NCI-H524 (cell line): Measurements from ENCODE around the gene TBPL1.

Experiments used
- DNase-seq, 2 experiments: peaks; one replicate each; lab custom pipeline; 2025; lab: John Stamatoyannopoulos, UW

TBPL1 gene

DNA sequence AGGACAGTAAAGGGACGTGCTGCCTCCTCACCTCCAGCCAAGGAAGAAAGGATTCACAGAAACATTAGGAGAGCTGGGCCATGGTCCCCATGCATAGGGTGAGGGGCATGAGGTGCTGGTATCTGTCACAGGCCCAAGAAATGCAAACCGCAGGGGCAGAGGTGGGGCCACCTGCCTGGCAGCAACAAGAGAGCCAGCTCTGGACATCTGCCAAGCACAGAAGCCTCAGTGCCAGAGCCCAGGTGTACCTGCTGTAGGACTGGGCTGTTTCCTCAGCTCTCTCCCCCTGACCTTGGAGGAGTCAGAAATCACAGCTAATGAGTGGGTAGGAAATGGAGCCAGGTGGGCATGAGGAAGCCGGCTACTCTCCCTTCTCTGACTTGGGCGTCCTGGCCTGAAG, 54.1 kb downstream of the TBPL1 start:
- no peak for DNase-seq

DNA sequence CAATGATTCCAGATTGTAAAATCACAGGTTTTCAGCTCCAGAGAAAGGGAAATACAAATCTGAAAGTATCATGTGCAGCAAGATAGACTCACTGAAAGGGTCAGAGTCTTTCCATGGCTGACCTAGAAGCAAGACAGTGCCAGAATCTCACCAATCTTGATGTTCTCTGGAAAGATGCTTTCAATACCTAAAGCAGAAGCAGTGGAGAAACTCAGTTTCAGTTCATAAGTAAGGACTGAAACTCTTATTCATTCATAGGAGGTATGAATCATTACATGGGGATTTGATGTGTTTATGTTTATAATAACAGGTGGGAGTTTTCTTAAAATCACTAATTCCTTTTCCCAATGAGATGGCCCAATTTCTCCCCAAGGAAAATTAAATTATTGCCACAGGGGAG, 56.9 kb downstream of the TBPL1 start:
- DNase-seq, result no peak

DNA sequence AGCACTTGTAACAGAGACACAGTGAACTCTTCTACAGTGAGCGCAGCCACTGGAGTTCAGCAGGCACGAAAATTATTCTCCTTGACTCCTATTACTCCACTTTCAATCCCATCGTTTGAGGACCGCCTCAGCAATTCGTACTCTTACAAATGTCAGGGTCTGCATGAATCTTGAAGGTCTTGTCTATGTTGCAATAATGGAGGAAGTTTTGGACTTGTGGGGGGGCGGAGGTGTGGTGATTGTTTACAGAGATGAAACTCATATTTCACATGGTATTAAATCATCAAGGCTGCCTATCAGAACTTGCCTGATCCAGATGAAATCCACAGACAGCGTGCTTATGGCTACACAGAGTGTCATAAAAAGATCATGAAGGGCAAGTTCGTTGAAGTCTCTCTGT, 57.4 kb downstream of the TBPL1 start:
- DNase-seq, result no peak

DNA sequence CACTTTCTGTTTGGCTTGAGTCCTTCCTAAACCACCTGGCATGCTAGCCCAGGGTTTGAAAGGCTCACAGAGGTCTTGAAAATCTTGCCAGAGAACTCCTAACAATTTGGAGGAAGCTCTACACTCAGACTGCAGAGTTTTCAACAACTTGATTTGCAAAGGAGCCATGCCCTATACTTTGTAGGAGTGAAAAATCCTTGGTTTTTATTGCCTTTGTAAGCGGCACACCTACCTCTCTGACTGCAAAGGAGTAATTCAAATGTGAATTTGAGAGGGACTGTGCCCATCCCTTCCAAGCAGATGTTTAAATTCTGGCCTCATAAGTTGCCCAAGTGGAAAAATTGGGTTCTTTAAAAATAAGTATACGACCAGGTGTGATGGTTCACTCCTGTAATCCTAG, 58.0 kb downstream of the TBPL1 start:
- no peak for DNase-seq

DNA sequence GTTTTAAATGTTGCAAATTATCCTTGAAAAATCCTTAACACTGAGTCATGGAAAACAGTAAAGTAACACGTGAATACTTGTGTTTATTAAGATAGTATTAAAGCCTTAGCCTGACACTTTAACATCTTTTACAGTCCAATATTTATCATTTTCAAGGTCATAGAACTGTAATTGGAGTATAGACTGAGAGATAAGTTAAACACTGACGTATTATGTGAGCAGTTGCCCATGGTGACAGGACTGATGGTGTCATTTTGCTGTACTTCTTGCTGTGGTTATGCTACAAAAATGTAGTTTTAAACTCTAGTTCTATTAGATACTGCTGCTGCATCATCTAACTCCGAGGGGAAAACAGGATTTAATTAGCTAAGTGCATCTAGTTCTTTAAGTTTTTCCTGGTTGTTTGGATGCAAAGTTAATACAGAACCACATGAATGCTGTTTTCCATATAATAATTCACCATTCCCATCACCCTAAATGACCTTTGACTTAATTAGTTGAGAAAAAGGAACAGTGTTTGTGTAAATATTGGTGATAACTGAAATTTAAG, 61.6 kb downstream of the TBPL1 start:
- no peak for DNase-seq

DNA sequence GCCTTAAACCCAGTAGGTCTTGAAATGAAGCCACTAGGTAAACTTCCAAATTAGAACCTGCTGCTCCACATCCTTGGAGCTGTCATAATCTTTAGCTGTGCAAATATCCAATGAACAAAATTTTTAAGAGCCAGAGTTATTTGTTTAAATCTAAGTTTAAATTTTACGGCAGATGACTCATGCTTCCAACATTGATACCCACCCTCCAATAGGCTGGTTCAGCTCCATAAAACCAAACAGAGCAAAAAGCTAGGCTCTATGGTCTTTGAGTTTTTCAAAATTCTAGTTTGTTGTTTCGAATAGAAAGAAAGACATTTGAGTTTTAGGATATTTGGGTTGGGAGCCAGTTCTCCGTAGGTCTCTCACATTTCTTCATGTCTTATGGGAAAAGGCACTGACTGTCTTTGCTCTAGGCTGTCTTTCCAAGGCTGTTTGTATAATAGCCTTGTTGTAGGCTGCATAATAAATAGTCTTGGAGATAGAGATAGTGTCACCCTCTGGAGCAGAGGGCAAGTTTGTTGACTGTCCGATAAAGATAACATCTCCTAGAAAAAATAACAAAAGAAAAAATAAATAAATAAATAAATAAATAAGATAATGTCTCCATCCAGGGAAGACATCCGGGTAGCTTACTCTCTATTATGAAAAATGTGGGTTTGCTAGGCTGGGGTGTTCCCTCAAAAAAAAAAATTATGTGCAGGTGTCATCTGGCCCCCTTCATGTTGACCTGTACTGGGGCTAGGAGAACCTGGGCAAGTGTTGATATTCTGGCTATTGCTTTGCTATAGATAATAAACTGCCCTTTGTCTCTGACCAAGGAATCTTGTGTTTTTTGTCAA, 62.9 kb downstream of the TBPL1 start:
- no peak for DNase-seq

DNA sequence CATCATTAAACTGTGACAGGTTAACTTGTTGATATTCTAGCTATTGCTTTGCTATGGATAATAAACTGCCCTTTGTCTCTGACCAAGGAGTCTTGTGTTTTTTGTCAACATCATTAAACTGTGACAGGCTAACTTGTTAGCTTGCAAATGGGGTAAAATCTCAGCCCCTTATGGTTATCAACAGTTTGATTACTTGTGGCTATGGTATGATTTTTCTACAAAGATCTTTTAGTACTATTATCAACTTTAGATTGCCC, 63.5 kb downstream of the TBPL1 start:
- no peak for DNase-seq

DNA sequence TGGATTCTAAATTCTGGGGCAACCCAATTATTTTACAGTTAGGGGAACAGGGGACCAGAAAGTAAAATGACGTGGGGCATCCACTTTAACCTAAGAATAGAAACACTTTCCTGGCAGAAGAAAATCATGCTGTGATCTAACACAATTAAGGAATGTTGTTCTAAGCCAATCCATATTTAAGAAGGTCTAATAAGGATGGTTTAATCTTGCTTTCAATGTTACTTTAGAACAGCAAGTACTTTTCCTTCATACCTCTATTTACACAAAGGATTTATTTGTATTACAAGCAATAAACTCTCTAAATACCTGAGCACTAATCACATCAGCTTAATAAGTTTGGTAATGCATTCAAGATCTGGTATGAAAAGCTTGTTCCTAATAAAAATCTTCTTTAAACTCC, 67.0 kb downstream of the TBPL1 start:
- DNase-seq, result no peak

DNA sequence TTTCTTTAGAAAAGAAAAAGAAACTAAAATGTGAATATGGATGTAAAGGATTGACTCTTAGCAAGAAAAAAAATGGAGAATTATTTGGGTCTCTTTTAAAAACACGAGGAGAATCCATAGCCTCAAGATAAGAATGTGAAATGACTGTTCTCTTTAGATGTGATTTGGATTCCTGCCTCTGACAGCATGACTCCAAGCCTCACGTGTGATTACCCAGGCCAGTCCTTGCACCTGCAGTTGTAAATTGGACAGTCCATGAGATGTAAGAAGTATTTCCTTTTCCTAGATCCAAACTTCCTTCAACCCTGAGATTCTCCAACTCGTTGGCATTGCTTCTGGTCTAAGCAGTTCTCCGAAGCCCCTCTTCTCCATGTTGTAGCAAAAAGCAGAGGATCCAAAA, 67.5 kb downstream of the TBPL1 start:
- no peak for DNase-seq

DNA sequence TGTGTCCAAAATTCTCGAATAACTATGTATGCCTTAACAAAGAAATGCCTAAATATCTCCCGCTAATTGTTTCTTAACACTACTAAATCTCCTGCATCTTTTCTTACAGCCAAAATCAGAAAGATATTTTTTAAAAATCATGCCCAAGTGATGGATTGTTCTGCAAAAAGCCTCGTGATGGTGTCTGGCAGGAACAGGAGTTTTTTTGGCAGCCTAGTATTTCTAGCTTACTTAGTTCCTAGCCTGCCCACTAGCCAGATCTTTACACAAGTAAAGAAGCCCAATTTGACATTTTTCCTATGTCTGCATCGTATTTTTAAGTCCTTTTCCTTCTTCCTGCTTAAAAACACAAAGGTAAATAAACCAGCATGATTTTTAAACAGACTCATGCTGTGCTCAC, 67.9 kb downstream of the TBPL1 start:
- no peak for DNase-seq

DNA sequence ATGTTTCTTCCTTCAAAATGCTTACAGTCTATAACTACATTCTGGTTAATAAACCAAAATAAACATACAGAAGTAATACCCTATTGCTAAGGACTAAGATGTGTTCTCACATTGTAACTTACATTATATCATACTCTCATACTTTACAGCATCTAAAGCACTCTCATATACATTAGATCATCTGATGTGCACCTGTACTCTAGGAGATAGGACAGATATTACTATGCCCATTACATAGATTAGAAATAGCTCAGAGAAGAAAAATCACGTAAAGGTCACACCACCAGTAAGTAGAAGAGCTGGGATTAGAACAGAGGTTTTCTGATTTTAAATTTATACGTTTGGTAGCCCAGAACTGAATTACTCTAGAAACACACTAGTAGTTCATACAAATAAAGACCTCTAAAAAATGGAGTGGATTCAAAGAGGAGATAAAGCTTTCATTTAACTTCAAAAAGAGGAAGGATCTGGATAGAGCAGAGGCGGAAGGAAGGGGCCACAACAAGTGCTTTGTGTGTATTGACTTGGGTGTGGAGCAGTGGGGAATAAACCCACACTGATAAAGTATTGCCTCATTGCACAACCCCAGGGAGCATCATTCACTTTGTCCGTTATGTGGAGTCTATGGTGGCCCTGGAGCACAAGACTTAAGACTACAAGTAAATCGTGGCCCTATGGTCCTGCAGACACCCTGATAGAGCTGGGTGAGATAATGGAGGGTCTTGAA, 68.5 kb downstream of the TBPL1 start:
- no peak for DNase-seq

DNA sequence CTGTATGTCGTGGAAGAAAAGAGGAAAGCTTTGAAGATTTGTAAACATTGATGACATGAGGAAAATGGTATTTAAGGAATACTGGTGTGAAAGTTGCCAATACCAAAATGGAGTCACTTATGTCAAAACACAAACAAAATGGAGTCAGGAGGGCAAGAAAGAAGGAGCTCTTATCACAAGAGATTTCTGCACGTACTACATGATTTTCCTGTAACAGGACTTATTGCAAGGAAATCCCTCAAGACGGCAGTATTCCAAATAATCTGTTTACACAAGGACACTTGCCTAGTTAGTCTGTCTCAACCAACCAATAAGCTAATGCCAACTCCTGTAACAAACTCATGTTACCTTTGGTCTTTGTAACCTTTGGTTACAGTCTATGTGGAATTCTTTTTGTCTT, 69.6 kb downstream of the TBPL1 start:
- DNase-seq, result no peak

DNA sequence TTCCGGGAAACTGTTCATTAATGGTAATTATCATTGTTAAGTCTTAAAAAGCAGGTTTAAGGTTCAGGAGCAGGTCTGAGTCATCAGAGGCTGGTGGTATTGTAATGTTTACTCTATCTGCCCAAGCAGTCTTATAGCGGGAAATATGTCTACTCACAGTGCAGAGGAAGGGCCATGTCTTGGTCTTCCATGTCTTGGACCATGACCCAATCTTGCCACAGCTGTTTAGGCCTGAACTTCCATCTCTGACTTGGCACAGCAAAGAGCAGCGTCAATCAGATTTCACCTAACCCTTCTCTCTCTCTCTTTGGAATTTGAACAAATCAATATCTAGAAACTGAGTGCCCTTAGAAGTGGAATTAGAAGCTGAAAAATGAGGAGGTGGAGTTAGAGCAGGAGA, 73.6 kb downstream of the TBPL1 start:
- DNase-seq, result no peak

DNA sequence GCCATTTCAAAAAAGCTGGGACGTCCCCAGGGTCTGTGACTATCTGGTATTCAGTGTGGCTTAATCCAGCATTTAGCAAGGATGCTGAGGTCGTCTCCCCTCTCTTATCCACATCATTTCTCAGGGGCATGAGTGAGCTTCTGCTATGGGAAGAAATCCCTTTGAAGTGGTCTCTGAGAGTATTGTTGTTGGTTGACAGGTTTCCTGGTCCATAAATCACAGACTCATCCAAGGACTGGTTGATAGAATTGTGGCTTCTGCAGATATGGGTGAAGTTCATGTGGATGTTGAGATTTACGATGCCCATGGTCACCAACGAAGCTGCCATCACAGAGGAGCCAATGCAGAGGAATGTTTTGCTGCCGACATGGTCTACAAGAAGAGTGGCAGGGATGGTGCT, 75.4 kb downstream of the TBPL1 start:
- DNase-seq, result no peak

DNA sequence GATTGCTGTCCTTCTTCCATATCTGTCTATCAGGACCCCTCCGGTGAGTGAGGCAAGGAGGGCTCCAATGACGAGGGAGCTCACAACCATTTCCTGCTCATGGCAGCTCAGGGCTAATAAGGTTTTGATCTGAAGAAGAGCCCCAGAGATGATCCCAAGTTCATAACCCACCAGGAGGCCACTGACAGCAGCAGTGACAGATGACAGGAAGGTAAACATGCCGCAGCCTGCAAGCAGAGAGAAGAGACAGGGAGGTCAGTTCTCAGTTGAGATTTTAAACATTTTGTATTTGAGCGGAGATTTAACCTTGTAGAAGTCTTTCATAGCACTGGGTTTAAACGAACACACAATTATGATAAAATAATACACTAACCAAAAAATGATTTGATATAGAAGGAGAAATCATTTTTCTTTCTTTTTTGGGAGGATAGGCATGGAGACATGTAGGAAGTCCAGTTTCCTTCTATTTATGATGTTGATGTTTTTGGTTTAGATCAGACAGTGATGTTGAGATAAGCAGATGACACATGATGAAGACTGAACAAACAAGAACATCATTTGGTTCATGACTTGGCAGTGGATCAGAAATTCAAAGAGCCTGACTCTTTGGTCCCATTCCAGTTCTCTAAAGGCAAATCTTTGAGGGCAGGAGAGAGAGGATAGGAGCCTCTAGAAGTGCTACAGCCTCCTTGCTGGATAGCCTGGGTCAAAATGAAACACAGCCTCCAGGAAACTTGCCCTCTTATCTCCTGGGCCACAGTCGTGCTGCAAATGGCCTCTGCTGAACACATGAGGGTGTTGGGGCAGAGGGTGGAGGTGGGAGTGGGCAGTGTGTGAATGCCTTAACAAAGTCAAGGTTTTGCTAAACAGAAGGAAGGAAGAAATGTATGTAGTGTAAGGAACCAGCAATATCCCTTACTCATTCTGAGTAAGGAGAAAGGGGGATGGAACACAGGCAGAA, 76.8 kb downstream of the TBPL1 start:
- DNase-seq, result no peak

DNA sequence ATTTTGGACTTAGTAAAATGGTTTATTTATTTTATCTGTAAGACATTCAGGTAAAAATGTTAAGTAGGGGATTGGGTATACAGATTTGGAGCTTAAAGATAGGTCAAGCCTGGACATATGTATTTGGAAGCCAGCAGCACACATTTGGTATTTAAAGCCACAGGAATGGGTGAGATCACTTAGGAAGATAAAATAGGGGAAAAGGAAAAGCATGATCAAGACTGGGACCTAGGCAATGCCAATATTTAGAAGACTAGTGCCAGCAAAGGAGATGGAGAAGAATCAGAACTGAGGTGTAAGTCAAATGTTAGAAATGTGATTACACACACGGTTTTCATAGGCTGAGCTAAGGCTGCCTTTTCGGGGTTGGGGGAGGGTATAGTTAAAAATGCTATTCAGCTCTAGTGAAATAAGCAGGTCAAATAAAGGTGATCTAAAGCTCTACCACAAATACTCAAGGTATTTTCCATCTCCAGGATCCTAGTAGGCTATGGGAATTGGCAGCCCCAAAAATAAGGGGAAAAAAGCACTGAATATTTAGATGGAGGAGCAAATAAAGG, 78.8 kb downstream of the TBPL1 start:
- no peak for DNase-seq

DNA sequence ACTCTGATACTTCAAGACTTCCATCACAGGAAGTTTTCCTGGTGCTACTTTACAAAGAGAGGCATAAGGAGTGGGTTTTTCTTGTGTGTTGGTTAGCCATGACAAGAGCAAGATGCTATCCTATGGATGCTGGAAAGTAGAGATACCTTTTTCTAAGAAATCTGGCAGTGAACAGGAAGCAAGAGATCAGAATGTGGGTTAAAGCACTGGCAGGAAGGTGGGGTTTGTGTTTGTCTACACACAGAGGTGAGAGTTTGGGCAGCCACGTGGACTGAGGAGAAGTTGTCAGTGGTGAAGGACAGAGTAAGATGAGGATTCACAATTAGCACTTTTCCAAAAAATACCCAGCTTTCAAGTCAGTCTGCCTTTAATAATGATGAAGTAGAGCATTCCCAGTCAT, 81.5 kb downstream of the TBPL1 start:
- DNase-seq, result no peak

DNA sequence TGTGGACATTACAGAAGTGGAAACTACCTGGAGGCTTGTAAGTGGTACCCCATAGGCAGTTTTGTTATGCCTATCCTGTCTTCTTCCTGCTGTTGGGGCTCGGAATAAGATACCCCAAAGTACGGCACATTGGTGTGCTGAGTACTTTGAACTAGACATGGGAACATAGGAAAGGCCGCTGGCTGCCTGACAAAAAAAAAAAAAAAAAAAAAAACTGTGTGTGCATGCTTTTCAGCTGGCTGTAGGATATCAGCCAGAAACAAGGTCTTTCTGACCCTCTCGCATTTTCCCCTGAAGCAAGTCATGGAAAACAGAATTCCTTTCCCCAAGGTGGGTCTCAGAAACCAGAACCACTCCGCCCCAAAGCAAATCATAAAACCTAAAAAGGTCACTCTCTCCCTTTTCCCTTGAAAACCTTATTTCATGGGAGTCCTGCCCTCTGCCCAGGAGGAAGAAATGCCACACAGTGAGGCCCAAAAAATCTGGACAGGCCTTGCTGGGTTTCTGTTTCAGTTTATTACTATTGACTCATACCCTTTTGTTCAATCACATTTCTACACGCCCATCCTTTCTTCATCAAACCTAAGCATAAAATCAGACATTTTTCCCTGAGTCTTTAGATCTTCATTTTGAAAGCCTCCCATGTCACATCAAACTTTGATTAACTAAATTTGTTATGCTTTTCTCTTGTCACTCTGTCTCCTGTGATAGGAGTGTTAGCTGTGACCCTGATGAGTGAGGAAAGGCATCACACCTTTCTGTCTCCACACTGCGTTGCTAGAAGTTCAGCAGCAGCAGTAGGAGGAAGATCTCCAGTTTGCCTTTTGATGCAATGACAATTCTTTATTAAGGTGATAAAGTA, 82.2 kb downstream of the TBPL1 start:
- DNase-seq, result no peak

DNA sequence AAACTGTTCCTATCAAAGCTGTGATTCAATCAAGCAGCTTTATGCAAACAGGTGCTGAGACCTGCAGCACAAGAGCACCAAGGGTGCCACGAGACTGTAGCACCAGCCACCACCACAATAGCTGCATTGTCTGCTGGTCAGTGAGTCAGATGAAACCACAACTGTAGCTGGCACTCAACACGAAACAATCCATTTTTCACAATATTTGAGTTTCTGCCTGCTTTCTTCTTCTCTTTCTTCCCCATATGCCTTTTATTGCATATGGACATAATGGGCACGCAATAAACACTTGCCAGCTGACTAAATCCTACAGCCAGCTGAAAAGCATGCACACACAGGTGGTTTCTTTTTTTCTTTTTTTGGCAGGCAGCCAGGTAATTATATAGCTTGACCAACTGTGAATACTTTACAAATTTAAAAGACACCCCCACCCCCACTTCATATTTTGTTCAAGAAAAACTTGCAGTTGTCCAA, 82.8 kb downstream of the TBPL1 start:
- DNase-seq, result peak in 1 of 2 experiments; percentile 62

DNA sequence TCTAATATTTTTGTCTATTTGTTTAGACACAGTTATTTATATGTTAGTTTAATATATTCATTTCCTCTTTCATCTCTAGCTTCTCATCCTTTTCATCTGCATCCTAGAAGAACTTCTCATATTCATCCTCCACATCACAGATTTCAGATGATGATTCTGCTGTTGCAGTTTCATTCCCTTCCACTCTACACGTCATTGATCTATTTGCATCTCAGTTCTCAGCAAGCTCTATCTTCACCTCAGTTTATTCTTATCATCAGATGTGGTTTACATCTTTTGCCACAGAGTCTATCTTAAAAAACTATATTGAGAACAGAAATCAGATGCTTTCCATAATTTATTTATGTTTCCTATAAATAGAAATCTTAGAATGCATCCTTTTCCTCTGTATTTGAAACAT, 86.1 kb downstream of the TBPL1 start:
- no peak for DNase-seq
